H9 (cell line): ENCODE measurements around the gene PCOLCE2. TPM values are rescaled to one million over a fixed set of nuclear protein-coding genes. Genes with fewer than 3 reads are reported as not detected.

ENCODE experiments used
- DNase-seq: peaks from one replicate; pipeline ENCODE4 v3.0.0-alpha.2; 2017
- H2AFZ ChIP-seq: one replicate; pipeline ENCODE4 v1.6.1; 2013; ENCODE audit warnings: mild to moderate bottlenecking, low read length, control low read depth, moderate library complexity
- H2AK5ac ChIP-seq: 2 replicates; pipeline ENCODE4 v1.6.1; 2013; ENCODE audit warnings: low read length, control low read depth, mixed read lengths; ENCODE audit not compliant: insufficient read length
- H2BK120ac ChIP-seq: one replicate; pipeline ENCODE4 v1.6.1; 2013; ENCODE audit warnings: low read depth, mild to moderate bottlenecking, low read length, control low read depth, inconsistent platforms; ENCODE audit not compliant: poor library complexity, severe bottlenecking
- H2BK12ac ChIP-seq: 2 replicates; pipeline ENCODE4 v1.6.1; 2013; ENCODE audit warnings: low read length, control low read depth, mixed read lengths, low read depth; ENCODE audit not compliant: insufficient read length
- H2BK15ac ChIP-seq: 2 replicates; pipeline ENCODE4 v1.6.1; 2013; ENCODE audit warnings: low read depth, low read length, control low read depth
- H2BK20ac ChIP-seq: one replicate; pipeline ENCODE4 v1.6.1; 2013; ENCODE audit warnings: low read depth, mild to moderate bottlenecking, low read length, control low read depth, inconsistent platforms; ENCODE audit not compliant: poor library complexity, severe bottlenecking
- H2BK5ac ChIP-seq: 2 replicates; pipeline ENCODE4 v1.6.1; 2013; ENCODE audit warnings: low read length, control low read depth, mixed read lengths; ENCODE audit not compliant: insufficient read length
- H3K14ac ChIP-seq: 2 replicates; pipeline ENCODE4 v1.6.1; 2013; ENCODE audit warnings: low read length, control low read depth; ENCODE audit not compliant: insufficient read depth
- H3K18ac ChIP-seq: 2 replicates; pipeline ENCODE4 v1.6.1; 2013; ENCODE audit warnings: low read depth, mild to moderate bottlenecking, mixed read lengths, low read length, control low read depth; ENCODE audit not compliant: insufficient read length
- H3K23ac ChIP-seq: 2 replicates; pipeline ENCODE4 v1.6.1; 2013; ENCODE audit warnings: low read length, control low read depth, mixed read lengths, low read depth; ENCODE audit not compliant: insufficient read length
- H3K23me2 ChIP-seq: 2 replicates; pipeline ENCODE4 v1.6.1; 2013; ENCODE audit warnings: low read depth, mild to moderate bottlenecking, mixed read lengths, low read length, control low read depth; ENCODE audit not compliant: insufficient read length, poor library complexity, severe bottlenecking
- H3K27ac ChIP-seq: 2 replicates; pipeline ENCODE4 v1.5.1; 2013; ENCODE audit warnings: low read length, control low read depth, mixed read lengths, low read depth; ENCODE audit not compliant: insufficient read length
- H3K27me3 ChIP-seq: 2 replicates; pipeline ENCODE4 v1.6.1; 2013; ENCODE audit warnings: low read length, control low read depth, inconsistent platforms; ENCODE audit not compliant: insufficient read depth
- H3K4ac ChIP-seq: 2 replicates; pipeline ENCODE4 v1.6.1; 2013; ENCODE audit warnings: low read depth, mild to moderate bottlenecking, control low read depth, inconsistent platforms, low read length, moderate library complexity
- H3K4me1 ChIP-seq: 2 replicates; pipeline ENCODE4 v1.6.1; 2013; ENCODE audit warnings: low read length, control low read depth, inconsistent platforms; ENCODE audit not compliant: insufficient read depth
- H3K4me2 ChIP-seq: 2 replicates; pipeline ENCODE4 v1.6.1; 2013; ENCODE audit warnings: low read length, control low read depth, mixed read lengths; ENCODE audit not compliant: insufficient read length, insufficient read depth
- H3K56ac ChIP-seq: 2 replicates; pipeline ENCODE4 v1.6.1; 2013; ENCODE audit warnings: low read depth, mild to moderate bottlenecking, mixed read lengths, low read length, control low read depth; ENCODE audit not compliant: insufficient read length
- H3K79me1 ChIP-seq: 2 replicates; pipeline ENCODE4 v1.6.1; 2013; ENCODE audit warnings: low read depth, mild to moderate bottlenecking, moderate library complexity, low read length, control low read depth, inconsistent platforms; ENCODE audit not compliant: insufficient read depth, poor library complexity, severe bottlenecking
- H3K79me2 ChIP-seq: 2 replicates; pipeline ENCODE4 v1.6.1; 2013; ENCODE audit warnings: low read length, control low read depth, inconsistent platforms; ENCODE audit not compliant: insufficient read depth
- H3K9ac ChIP-seq: 2 replicates; pipeline ENCODE4 v1.6.1; 2013; ENCODE audit warnings: low read length, control low read depth, mixed read lengths; ENCODE audit not compliant: insufficient read length; ENCODE audit errors: extremely low read depth
- H3K9me3 ChIP-seq: one replicate; pipeline ENCODE4 v1.6.1; 2013; ENCODE audit warnings: low read depth, low read length, inconsistent platforms; ENCODE audit not compliant: control insufficient read depth
- H3T11ph ChIP-seq: one replicate; pipeline ENCODE4 v1.6.1; 2013; ENCODE audit warnings: mild to moderate bottlenecking, low read length, control low read depth, inconsistent platforms
- H4K20me1 ChIP-seq: one replicate; pipeline ENCODE4 v1.6.1; 2013; ENCODE audit not compliant: control insufficient read depth, insufficient read length, insufficient read depth
- H4K5ac ChIP-seq: 2 replicates; pipeline ENCODE4 v1.6.1; 2013; ENCODE audit warnings: low read depth, mild to moderate bottlenecking, mixed read lengths, low read length, control low read depth; ENCODE audit not compliant: insufficient read length
- H4K8ac ChIP-seq: replicated peaks from 2 replicates; pipeline ENCODE4 v1.6.1; 2013; ENCODE audit warnings: low read length, control low read depth, mixed read lengths, low read depth; ENCODE audit not compliant: insufficient read length
- H4K91ac ChIP-seq: 2 replicates; pipeline ENCODE4 v1.6.1; 2013; ENCODE audit warnings: low read depth, mild to moderate bottlenecking, moderate library complexity, mixed read lengths, low read length, control low read depth; ENCODE audit not compliant: insufficient read length
- H3K27ac Mint-ChIP-seq, 3 experiments: 2 replicates in 2 of 3; 3 replicates in 1 of 3; pipeline ENCODE4 v1.8.0; 2020 to 2021; ENCODE audit warnings: mixed read lengths in 3 of 3, mild to moderate bottlenecking in 1 of 3, moderate library complexity in 1 of 3
- H3K27me3 Mint-ChIP-seq: 2 replicates; pipeline ENCODE4 v1.8.0; 2021; ENCODE audit warnings: low read depth, mild to moderate bottlenecking, moderate library complexity, mixed read lengths
- H3K36me3 Mint-ChIP-seq, 3 experiments: 2 replicates in 2 of 3; 3 replicates in 1 of 3; pipeline ENCODE4 v1.8.0; 2020 to 2021; ENCODE audit warnings: low read depth in 3 of 3, mixed read lengths in 3 of 3; ENCODE audit not compliant: insufficient read depth in 1 of 3
- H3K4me1 Mint-ChIP-seq, 2 experiments: 2 replicates each; pipeline ENCODE4 v1.8.0; 2020; ENCODE audit warnings: mixed read lengths in 2 of 2
- H3K4me3 Mint-ChIP-seq, 2 experiments: 2 replicates in 1 of 2; 3 replicates in 1 of 2; pipeline ENCODE4 v1.8.0; 2020 to 2021; ENCODE audit warnings: mild to moderate bottlenecking in 2 of 2, mixed read lengths in 2 of 2, moderate library complexity in 1 of 2
- H3K9me3 Mint-ChIP-seq, 2 experiments: 2 replicates in 1 of 2; 3 replicates in 1 of 2; pipeline ENCODE4 v1.8.0; 2020; ENCODE audit warnings: mild to moderate bottlenecking in 2 of 2, mixed read lengths in 2 of 2, moderate library complexity in 1 of 2
- CTCF ChIP-seq: fragments of 200-600 bp; sonication (generic); conservative IDR thresholded peaks from 3 replicates; pipeline ENCODE4 v1.8.0; 2021; ENCODE audit warnings: antibody characterized with exemption, mild to moderate bottlenecking
- total RNA-seq: library from RNA; stranded (reverse); gene quantifications from 2 replicates; pipeline ENCODE4 v1.2.1, GENCODE V29; 2021

PCOLCE2 gene
- total RNA-seq, 1 experiment from 2014 or later = 9.2 TPM

DNA sequence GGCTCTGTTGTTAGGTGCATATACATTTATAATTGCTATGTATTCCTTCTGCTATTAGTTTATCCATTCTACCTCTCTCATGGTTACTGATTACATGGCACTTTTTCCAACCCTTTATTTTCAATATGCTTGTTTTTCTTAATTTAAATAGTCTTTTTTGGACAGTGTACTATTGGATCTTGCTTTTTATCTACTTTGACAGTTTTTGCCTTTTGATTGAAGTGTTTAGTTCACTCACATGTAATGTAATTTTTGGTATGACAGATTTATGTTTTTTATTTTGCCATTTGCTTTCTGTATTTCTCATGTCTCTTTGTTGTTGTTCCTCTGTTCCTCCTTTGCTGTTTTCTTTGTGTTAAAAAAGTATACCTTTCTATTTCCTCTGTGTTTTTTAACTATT lies 120.5 kb downstream of the PCOLCE2 start:
- Mint-ChIP-seq H3K9me3 (peaks cover 0 to 3% of the 10 kb centered on the region in 2 experiments; a peak in 1 of 5 replicates), H3K27ac (no peak overlapping the region), H3K4me1 (peaks cover 3% of the 10 kb centered on the region in 2 experiments; a peak in 2 of 4 replicates), H3K27me3 (no peaks in the 10 kb centered on the region), H3K36me3 (peaks cover 6 to 32% (median 8%) of the 10 kb centered on the region in 3 experiments; a peak in 5 of 7 replicates), H3K4me3 (no peak overlapping the region)
- Histone ChIP-seq H4K91ac (no peak overlapping the region), H3K14ac (no peak overlapping the region), H2BK120ac (no peak overlapping the region), H4K8ac (no peak overlapping the region), H3K79me1 (no peaks in the 10 kb centered on the region), H3T11ph (no peak overlapping the region), H3K4me1 (no peaks in the 10 kb centered on the region), H3K4me2 (no peak overlapping the region), H3K23ac (no peak overlapping the region), H3K9me3 (no peaks in the 10 kb centered on the region), H3K9ac (no peak overlapping the region), H3K27me3 (no peaks in the 10 kb centered on the region), H3K79me2 (no peaks in the 10 kb centered on the region), H2BK12ac (no peak overlapping the region), H4K20me1 (no peaks in the 10 kb centered on the region), H2BK20ac (no peak overlapping the region), H4K5ac (no peak overlapping the region), H2AK5ac (no peak overlapping the region), H2BK5ac (no peak overlapping the region), H3K56ac (no peak overlapping the region), H2BK15ac (no peak overlapping the region), H3K23me2 (no peaks in the 10 kb centered on the region), H3K18ac (no peak overlapping the region), H2AFZ (no peak overlapping the region), H3K4ac (no peak overlapping the region), H3K27ac (no peak overlapping the region)
- no peak for TF ChIP-seq CTCF
- DNase-seq = no peak

Other genes starting within 250 kb of the PCOLCE2 start
- gene TRPC1, start 165.0 kb downstream of the PCOLCE2 start, total RNA-seq = 16.5 and 18.6 TPM in 2 replicates
- 2.3 and 3.2 TPM in 2 replicates for gene PAQR9, start 74.6 kb upstream of the PCOLCE2 start, total RNA-seq
- 164 and 168 TPM in 2 replicates for gene U2SURP, start 112.5 kb upstream of the PCOLCE2 start, total RNA-seq
- 5.8 and 6.3 TPM in 2 replicates for gene CHST2, start 230.7 kb upstream of the PCOLCE2 start, total RNA-seq